ENCODE measurements around the gene TMEM107. TPM values are rescaled to one million over a fixed set of nuclear protein-coding genes. Genes with fewer than 3 reads are reported as not detected.
A peak's percentile ranks its signal among the peaks of the same experiment; 100 is the strongest.

The TMEM107 gene
- total RNA-seq, 1 donor, result 8.3 TPM

DNA sequence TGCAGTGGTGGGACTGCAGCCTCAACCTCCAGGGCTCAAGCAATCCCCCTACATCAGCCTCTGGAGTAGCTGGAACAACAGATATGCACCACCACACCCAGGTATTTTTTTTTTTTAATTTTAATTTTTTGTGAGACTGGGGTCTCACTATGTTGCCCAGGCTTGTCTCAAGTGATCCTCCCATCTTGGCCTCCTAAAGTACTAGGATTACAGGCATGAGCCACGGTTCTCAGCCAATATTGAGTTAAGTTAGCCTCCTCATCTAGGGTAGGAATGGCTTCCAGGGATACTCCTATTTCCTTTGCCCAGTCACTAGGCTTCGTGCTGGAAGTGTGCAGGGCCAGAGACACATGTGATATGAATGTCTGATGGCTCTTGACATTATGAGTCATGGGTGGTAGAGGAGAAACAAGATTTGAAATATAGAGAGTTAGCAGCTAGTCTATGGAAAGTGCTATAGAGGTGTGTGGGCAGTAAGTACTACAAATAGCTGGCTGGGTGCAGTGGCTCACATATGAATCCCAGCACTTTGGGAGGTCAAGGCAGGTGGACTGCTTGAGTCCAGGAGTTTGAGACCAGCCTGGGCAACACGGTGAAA, 44.2 kb downstream of the TMEM107 start:
- Histone ChIP-seq H3K9me3 (ENCODE audit: low read depth, low read length) (no peaks in the 10 kb centered on the region), H3K4me2 (ENCODE audit: insufficient read depth, low read length) (no peak overlapping the region), H3K79me2 (ENCODE audit: insufficient read depth, low read length) (no peaks in the 10 kb centered on the region), H3K4me3 (ENCODE audit: insufficient read depth, low read length) (no peak overlapping the region), H2AFZ (ENCODE audit: low read length) (no peak overlapping the region), H4K20me1 (ENCODE audit: insufficient read depth, low read length) (no peaks in the 10 kb centered on the region), H3K27ac (ENCODE audit: low read depth, low read length) (no peak overlapping the region), H3K4me1 (ENCODE audit: insufficient read depth, low read length) (peaks cover 4% of the 10 kb centered on the region), H3K27me3 (ENCODE audit: insufficient read depth, low read length) (peaks cover 3% of the 10 kb centered on the region), H3K36me3 (ENCODE audit: insufficient read depth, low read length) (no peaks in the 10 kb centered on the region)
- TF ChIP-seq CTCF (IDR thresholded peaks at IDR 0.05; ENCODE audit: extremely low read depth, low read depth, low read length), result no peak
- peak; percentile 86 for DNase-seq (ENCODE audit: insufficient read length, low spot score, missing footprints)

GRCh38 chr17:8128125-8128784, 47.9 kb downstream of the TMEM107 start:
- H3K27me3 ChIP-seq (ENCODE audit: insufficient read depth, low read length), result peaks cover 20% of the 10 kb centered on the region
- no peaks in the 10 kb centered on the region for H3K36me3 ChIP-seq (ENCODE audit: insufficient read depth, low read length)
- TF ChIP-seq CTCF (IDR thresholded peaks at IDR 0.05; ENCODE audit: extremely low read depth, low read depth, low read length), result no peak

DNA sequence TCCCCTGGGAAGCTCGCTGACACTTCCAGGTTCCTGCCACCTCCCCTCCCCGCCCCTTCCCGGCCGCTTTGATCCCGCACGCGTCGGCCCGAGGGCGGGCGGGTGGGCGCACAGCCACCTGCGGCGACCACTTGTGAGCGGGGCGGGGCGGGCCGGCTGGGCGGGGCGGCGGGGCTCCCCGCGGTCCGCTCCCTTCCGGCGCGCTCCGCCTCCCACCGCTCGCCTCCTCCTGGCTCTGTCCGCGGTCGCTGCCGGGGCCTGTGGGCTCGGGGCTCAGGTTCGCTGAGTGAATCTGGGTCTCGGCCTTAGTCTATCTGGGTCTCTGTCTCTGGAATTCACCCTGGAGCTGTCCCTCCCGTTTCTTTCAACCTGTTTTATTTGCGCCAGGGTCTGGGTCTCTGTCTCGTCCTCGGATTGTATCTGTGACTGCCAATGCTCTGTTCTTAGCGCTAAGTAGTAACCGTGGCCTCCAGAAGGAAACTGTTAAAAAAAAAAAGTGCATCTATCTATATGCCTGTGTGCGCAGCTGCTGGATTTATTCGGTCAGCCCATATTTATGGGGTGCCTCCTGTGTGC, 49.6 kb downstream of the TMEM107 start:
- Histone ChIP-seq H3K27ac (ENCODE audit: low read depth, low read length) (no peak overlapping the region), H2AFZ (ENCODE audit: low read length) (peak overlapping the region; percentile 95), H3K27me3 (ENCODE audit: insufficient read depth, low read length) (peaks cover 20% of the 10 kb centered on the region), H3K79me2 (ENCODE audit: insufficient read depth, low read length) (no peaks in the 10 kb centered on the region), H3K4me1 (ENCODE audit: insufficient read depth, low read length) (peaks cover 37% of the 10 kb centered on the region), H3K36me3 (ENCODE audit: insufficient read depth, low read length) (no peaks in the 10 kb centered on the region), H3K9me3 (ENCODE audit: low read depth, low read length) (no peaks in the 10 kb centered on the region), H3K4me3 (ENCODE audit: insufficient read depth, low read length) (peak overlapping the region; percentile 72), H3K4me2 (ENCODE audit: insufficient read depth, low read length) (peak overlapping the region; percentile 96), H4K20me1 (ENCODE audit: insufficient read depth, low read length) (peaks cover 4% of the 10 kb centered on the region)
- no peak for TF ChIP-seq CTCF (IDR thresholded peaks at IDR 0.05; ENCODE audit: extremely low read depth, low read depth, low read length)
- DNase-seq (ENCODE audit: insufficient read length, low spot score, missing footprints), result peak; percentile 91

More at GRCh38 chr17:8128125-8128784, 47.9 kb downstream of the TMEM107 start:
- Histone ChIP-seq H3K9me3 (ENCODE audit: low read depth, low read length) (no peaks in the 10 kb centered on the region), H3K27ac (ENCODE audit: low read depth, low read length) (no peak overlapping the region), H4K20me1 (ENCODE audit: insufficient read depth, low read length) (peaks cover 4% of the 10 kb centered on the region), H3K4me1 (ENCODE audit: insufficient read depth, low read length) (peaks cover 35% of the 10 kb centered on the region), H2AFZ (ENCODE audit: low read length) (no peak overlapping the region), H3K4me3 (ENCODE audit: insufficient read depth, low read length) (no peak overlapping the region), H3K79me2 (ENCODE audit: insufficient read depth, low read length) (no peaks in the 10 kb centered on the region), H3K4me2 (ENCODE audit: insufficient read depth, low read length) (no peak overlapping the region)
- DNase-seq (ENCODE audit: insufficient read length, low spot score, missing footprints), result no peak

DNA sequence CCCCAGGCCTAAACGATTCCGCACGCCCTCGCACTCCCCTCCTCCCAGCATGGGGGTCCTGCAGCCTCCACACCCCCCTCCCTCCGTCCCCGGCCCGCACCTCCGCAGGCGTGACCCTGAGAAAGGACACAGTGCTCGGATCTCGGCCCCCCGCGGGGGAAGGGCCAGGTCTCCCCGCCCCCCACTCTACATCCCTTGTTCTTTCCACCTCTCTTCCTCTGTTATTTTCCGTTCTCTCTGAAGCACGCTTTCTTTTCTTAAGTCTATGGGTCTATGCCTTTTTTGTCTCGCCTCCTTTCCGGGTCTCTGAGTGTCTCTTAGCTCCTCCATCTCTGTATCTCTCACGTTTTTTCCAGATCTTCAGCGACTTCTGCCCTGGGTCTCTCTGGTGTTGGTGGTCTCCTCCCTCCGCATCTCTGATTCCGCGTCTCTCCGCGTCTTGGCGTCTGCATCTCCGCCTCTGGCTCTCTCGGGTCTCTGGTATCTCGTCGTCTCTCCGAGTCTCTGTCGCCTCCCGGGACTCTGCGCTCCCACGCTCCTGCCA, 50.2 kb downstream of the TMEM107 start:
- Histone ChIP-seq H3K9me3 (ENCODE audit: low read depth, low read length) (no peaks in the 10 kb centered on the region), H3K36me3 (ENCODE audit: insufficient read depth, low read length) (no peaks in the 10 kb centered on the region), H2AFZ (ENCODE audit: low read length) (peak overlapping the region; percentile 95), H4K20me1 (ENCODE audit: insufficient read depth, low read length) (peaks cover 4% of the 10 kb centered on the region), H3K27ac (ENCODE audit: low read depth, low read length) (no peak overlapping the region), H3K4me2 (ENCODE audit: insufficient read depth, low read length) (peak overlapping the region; percentile 96), H3K27me3 (ENCODE audit: insufficient read depth, low read length) (peaks cover 20% of the 10 kb centered on the region), H3K79me2 (ENCODE audit: insufficient read depth, low read length) (no peaks in the 10 kb centered on the region), H3K4me1 (ENCODE audit: insufficient read depth, low read length) (peaks cover 38% of the 10 kb centered on the region), H3K4me3 (ENCODE audit: insufficient read depth, low read length) (peak overlapping the region; percentile 72)
- DNase-seq (ENCODE audit: insufficient read length, low spot score, missing footprints), result no peak
- no peak for TF ChIP-seq CTCF (IDR thresholded peaks at IDR 0.05; ENCODE audit: extremely low read depth, low read depth, low read length)

Data from osteoblast (primary cell).